Prostate gland (tissue), 2 donors: ENCODE results near the gene TCERG1L. TPM values are rescaled to one million over a fixed set of nuclear protein-coding genes. Genes with fewer than 3 reads are reported as not detected.

Source experiments
- DNase-seq: peaks from one replicate; pipeline ENCODE4 v3.0.0-alpha.2; 2019; ENCODE audit warnings: low spot score
- H3K27ac ChIP-seq, 2 donors: fragments of 200-600 bp; sonication (generic); 2 replicates each; pipeline ENCODE4 v1.5.1; 2017 to 2019
- H3K27me3 ChIP-seq: fragments of 200-600 bp; sonication (generic); replicated peaks from 2 replicates; pipeline ENCODE4 v1.5.1; 2019; ENCODE audit not compliant: insufficient read depth
- H3K36me3 ChIP-seq, 2 donors: fragments of 200-600 bp; sonication (generic); 1 replicate in 1 of 2; 2 replicates in 1 of 2; pipeline versions ENCODE4 v1.5.1 to v1.8.1; 2017 to 2019
- H3K4me1 ChIP-seq: fragments of 200-600 bp; sonication (generic); replicated peaks from 2 replicates; pipeline ENCODE4 v1.5.1; 2019
- H3K4me3 ChIP-seq, 2 donors: fragments of 200-600 bp; sonication (generic); 2 replicates each; pipeline ENCODE4 v1.5.1; 2017 to 2019
- H3K9me3 ChIP-seq: fragments of 200-600 bp; sonication (generic); 2 replicates; pipeline ENCODE4 v1.5.1; 2017
- CTCF ChIP-seq, 4 experiments: fragments of 200-600 bp in 2 of 4; fragments of 450-650 bp in 2 of 4; sonication (generic) in 2 of 4; IDR thresholded peaks; 1 replicate in 3 of 4; 2 replicates in 1 of 4; pipeline ENCODE4 v1.5.1; 2016 to 2019; ENCODE audit warnings: antibody characterized with exemption in 4 of 4, mild to moderate bottlenecking in 2 of 4, moderate library complexity in 2 of 4
- POLR2A ChIP-seq: fragments of 450-650 bp; IDR thresholded peaks from one replicate; pipeline ENCODE4 v1.6.1; 2016; ENCODE audit warnings: antibody characterized with exemption, mild to moderate bottlenecking
- POLR2AphosphoS5 ChIP-seq: sonication (generic); formaldehyde crosslinking; IDR thresholded peaks from one replicate; pipeline ENCODE4 v1.6.1; 2017; ENCODE audit warnings: antibody characterized with exemption
- WGBS: methylation state at CpG from one replicate; pipeline ENCODE4 v1.1.5; 2018; 5-methylcytosine and 5-hydroxymethylcytosine counted together
- intact Hi-C: fragments of 100-400 bp; cut with DNase I; formaldehyde crosslinking; loops from one replicate; pipeline ENCODE4 v1.14.2; 2022
- total RNA-seq, 2 donors: library from RNA; depleted of rRNA; stranded (reverse); fragments of >200 nt; gene quantifications; one replicate each; pipeline ENCODE4 v1.1.0, GENCODE V29; 2016

TCERG1L gene
- total RNA-seq, 2 donors from 2014 or later, result 0.23 to 4.0 TPM

- TF ChIP-seq POLR2A (no peak), POLR2AphosphoS5 (no peak), CTCF (IDR thresholded peaks at IDR 0.05) (no peak)
- no peaks in the 10 kb centered on the region for H3K9me3 ChIP-seq
- no peaks in the 10 kb centered on the region for H3K4me1 ChIP-seq
- H3K27me3 ChIP-seq, result peaks cover 2% of the 10 kb centered on the region
- no peak overlapping the region for H3K27ac ChIP-seq
- WGBS, result 82% methylated on average over 6 of the region's 6 CpGs
- H3K4me3 ChIP-seq, result no peak overlapping the region
- no peak for DNase-seq
- intact Hi-C loops, result no loop called here
- H3K36me3 ChIP-seq, result no peaks in the 10 kb centered on the region
Measured at GRCh38 chr10:131313377-131313776, 1.9 kb upstream of the TCERG1L start.

GRCh38 chr10:131312478-131312836 lies 936 bp upstream of the TCERG1L start:
- Histone ChIP-seq H3K4me3 (peak overlapping the region; percentile 39 to 45), H3K27me3 (peaks cover 2% of the 10 kb centered on the region), H3K9me3 (no peaks in the 10 kb centered on the region), H3K4me1 (no peaks in the 10 kb centered on the region), H3K27ac (peak overlapping the region in 1 of 2 donors; percentile 11), H3K36me3 (no peaks in the 10 kb centered on the region)
- 3% methylated on average over 22 of the region's 32 CpGs for WGBS
- intact Hi-C loops, result no loop called here
- DNase-seq, result no peak
- TF ChIP-seq CTCF (IDR thresholded peaks at IDR 0.05) (peak; percentile 27 to 62 (median 37)), POLR2AphosphoS5 (no peak)

GRCh38 chr10:131311402-131311660 lies 190 bp downstream of the TCERG1L start:
- intact Hi-C loops, result no loop called here
- H3K36me3 ChIP-seq, result no peaks in the 10 kb centered on the region
- no peak overlapping the region for H3K27ac ChIP-seq
- peaks cover 2% of the 10 kb centered on the region for H3K27me3 ChIP-seq
- no peak for DNase-seq
- under 1% methylated on average over 14 of the region's 36 CpGs for WGBS
- no peaks in the 10 kb centered on the region for H3K4me1 ChIP-seq
- H3K4me3 ChIP-seq, result peak overlapping the region; percentile 39 to 45
- H3K9me3 ChIP-seq, result no peaks in the 10 kb centered on the region
- TF ChIP-seq POLR2A (no peak), CTCF (IDR thresholded peaks at IDR 0.05) (no peak), POLR2AphosphoS5 (no peak)

GRCh38 chr10:131310551-131311401 lies 745 bp downstream of the TCERG1L start:
- Histone ChIP-seq H3K27ac (no peak overlapping the region), H3K4me3 (peak overlapping the region; percentile 39 to 45), H3K27me3 (no peaks in the 10 kb centered on the region), H3K4me1 (no peaks in the 10 kb centered on the region), H3K36me3 (no peaks in the 10 kb centered on the region), H3K9me3 (no peaks in the 10 kb centered on the region)
- no peak for DNase-seq
- TF ChIP-seq POLR2AphosphoS5, result no peak
- no peak for TF ChIP-seq POLR2A
- TF ChIP-seq CTCF (IDR thresholded peaks at IDR 0.05), result no peak
- 2% methylated on average over 42 of the region's 76 CpGs for WGBS
- intact Hi-C loops, result no loop called here

GRCh38 chr10:131310142-131310541 lies 1.4 kb downstream of the TCERG1L start:
- TF ChIP-seq CTCF (IDR thresholded peaks at IDR 0.05) (peak in 3 of 4 experiments; percentile 27 to 32 (median 30)), POLR2AphosphoS5 (no peak)
- Histone ChIP-seq H3K36me3 (no peaks in the 10 kb centered on the region), H3K27me3 (no peaks in the 10 kb centered on the region), H3K27ac (no peak overlapping the region), H3K4me1 (no peaks in the 10 kb centered on the region), H3K9me3 (no peaks in the 10 kb centered on the region), H3K4me3 (no peak overlapping the region)
- WGBS, result 11% methylated on average over 4 of the region's 4 CpGs
- intact Hi-C loops, result no loop called here
- no peak for DNase-seq
